Activated naive CD8-positive, alpha-beta T cell treated with anti-CD3 and anti-CD28 coated beads, Interleukin-2, amount 50 U/mL, for 24 hours (primary cell): ENCODE results near the gene NUP153.
A peak's percentile ranks its signal among the peaks of the same experiment; 100 is the strongest.
"Not testable (repeated sequence)": the region's sequence is repeated elsewhere in the genome, so short reads cannot be mapped to it uniquely, and the experiment has no call there.

Experiments used
- ATAC-seq: fragments of 150-1000 bp; cut with Tn5 transposase; one replicate; pipeline ENCODE4 v1.10.0; 2021
- DNase-seq: peaks from one replicate; pipeline ENCODE4 v3.0.0; 2021
- H3K27ac Mint-ChIP-seq: one replicate; pipeline ENCODE4 v1.8.0; 2021; ENCODE audit warnings: mild to moderate bottlenecking, mixed read lengths
- H3K27me3 Mint-ChIP-seq: one replicate; pipeline ENCODE4 v1.8.0; 2021; ENCODE audit warnings: mixed read lengths
- H3K36me3 Mint-ChIP-seq: one replicate; pipeline ENCODE4 v1.8.0; 2021; ENCODE audit warnings: low read depth, mixed read lengths
- H3K4me1 Mint-ChIP-seq: one replicate; pipeline ENCODE4 v1.8.0; 2021; ENCODE audit warnings: mixed read lengths
- H3K4me3 Mint-ChIP-seq: one replicate; pipeline ENCODE4 v1.8.0; 2021; ENCODE audit warnings: mild to moderate bottlenecking, moderate library complexity, mixed read lengths
- H3K9me3 Mint-ChIP-seq: one replicate; pipeline ENCODE4 v1.8.0; 2021; ENCODE audit warnings: mixed read lengths

NUP153 gene

GRCh38 chr6:17706580-17707370 lies at the start of gene NUP153:
Gene NUP153 (minus strand): TSS chr6:17706925. CDS start chr6:17706387, 538 bp downstream.
- ATAC-seq: peak; percentile 67
- peaks cover 51% of the 10 kb centered on the region for H3K36me3 Mint-ChIP-seq
- peak; percentile 99 for DNase-seq
- peak within 1 kb of the TSS; percentile 100 for H3K27ac Mint-ChIP-seq
- H3K4me3 Mint-ChIP-seq: peak within 1 kb of the TSS; percentile 93
- H3K9me3 Mint-ChIP-seq: no peaks in the 10 kb centered on the region
- peaks cover 43% of the 10 kb centered on the region for H3K4me1 Mint-ChIP-seq
- H3K27me3 Mint-ChIP-seq: peaks cover 2% of the 10 kb centered on the region

GRCh38 chr6:17754254-17754653 lies 47.5 kb upstream of the NUP153 start:
- H3K4me3 Mint-ChIP-seq: no peak overlapping the region
- H3K4me1 Mint-ChIP-seq: no peaks in the 10 kb centered on the region
- H3K27me3 Mint-ChIP-seq: no peaks in the 10 kb centered on the region
- ATAC-seq: no peak
- DNase-seq: no peak
- H3K27ac Mint-ChIP-seq: no peak overlapping the region
- H3K36me3 Mint-ChIP-seq: no peaks in the 10 kb centered on the region
- no peaks in the 10 kb centered on the region for H3K9me3 Mint-ChIP-seq

GRCh38 chr6:17745324-17745723 lies 38.6 kb upstream of the NUP153 start:
- H3K27ac Mint-ChIP-seq, H3K36me3 Mint-ChIP-seq, DNase-seq, H3K4me3 Mint-ChIP-seq, H3K27me3 Mint-ChIP-seq, ATAC-seq, H3K4me1 Mint-ChIP-seq, H3K9me3 Mint-ChIP-seq: not testable (repeated sequence)

GRCh38 chr6:17744757-17745308 lies 38.1 kb upstream of the NUP153 start:
- not testable (repeated sequence) for H3K27ac Mint-ChIP-seq, H3K4me1 Mint-ChIP-seq, DNase-seq, ATAC-seq, H3K9me3 Mint-ChIP-seq, H3K27me3 Mint-ChIP-seq, H3K36me3 Mint-ChIP-seq, H3K4me3 Mint-ChIP-seq

- Mint-ChIP-seq H3K4me3 (no peak overlapping the region), H3K4me1 (no peaks in the 10 kb centered on the region), H3K27ac (no peak overlapping the region), H3K27me3 (peaks cover 2% of the 10 kb centered on the region), H3K36me3 (no peaks in the 10 kb centered on the region), H3K9me3 (peaks cover 3% of the 10 kb centered on the region)
- ATAC-seq: no peak
- no peak for DNase-seq
Observed at GRCh38 chr6:17744019-17744756, 37.5 kb upstream of the NUP153 start.

- no peak for ATAC-seq
- H3K4me1 Mint-ChIP-seq: no peaks in the 10 kb centered on the region
- H3K36me3 Mint-ChIP-seq: peaks cover 3% of the 10 kb centered on the region
- no peak overlapping the region for H3K4me3 Mint-ChIP-seq
- no peak for DNase-seq
- H3K27ac Mint-ChIP-seq: no peak overlapping the region
- peaks cover 4% of the 10 kb centered on the region for H3K27me3 Mint-ChIP-seq
- H3K9me3 Mint-ChIP-seq: peaks cover 20% of the 10 kb centered on the region
Observed at GRCh38 chr6:17741507-17741906, 34.8 kb upstream of the NUP153 start.

GRCh38 chr6:17740559-17741220 lies 34.0 kb upstream of the NUP153 start:
- Mint-ChIP-seq H3K4me3 (no peak overlapping the region), H3K27me3 (peaks cover 4% of the 10 kb centered on the region), H3K27ac (no peak overlapping the region), H3K9me3 (peaks cover 20% of the 10 kb centered on the region), H3K36me3 (peaks cover 3% of the 10 kb centered on the region), H3K4me1 (no peaks in the 10 kb centered on the region)
- no peak for ATAC-seq
- DNase-seq: no peak

- Mint-ChIP-seq H3K27ac (no peak overlapping the region), H3K36me3 (peaks cover 3% of the 10 kb centered on the region), H3K4me1 (no peaks in the 10 kb centered on the region), H3K27me3 (peaks cover 4% of the 10 kb centered on the region), H3K4me3 (no peak overlapping the region), H3K9me3 (peaks cover 20% of the 10 kb centered on the region)
- no peak for ATAC-seq
- DNase-seq: no peak
Observed at GRCh38 chr6:17737704-17738252, 31.1 kb upstream of the NUP153 start.

GRCh38 chr6:17735311-17735710 lies 28.6 kb upstream of the NUP153 start:
- H3K36me3 Mint-ChIP-seq, H3K4me3 Mint-ChIP-seq, H3K27me3 Mint-ChIP-seq, H3K27ac Mint-ChIP-seq, ATAC-seq, H3K4me1 Mint-ChIP-seq, DNase-seq: not testable (repeated sequence)
- peaks cover 20% of the 10 kb centered on the region for H3K9me3 Mint-ChIP-seq

GRCh38 chr6:17730078-17730704 lies 23.5 kb upstream of the NUP153 start:
- H3K27me3 Mint-ChIP-seq: no peaks in the 10 kb centered on the region
- ATAC-seq: no peak

GRCh38 chr6:17729223-17730077 lies 22.7 kb upstream of the NUP153 start:
- H3K27ac Mint-ChIP-seq: no peak overlapping the region
- no peaks in the 10 kb centered on the region for H3K4me1 Mint-ChIP-seq
- DNase-seq (no peak), ATAC-seq (no peak)
- H3K4me3 Mint-ChIP-seq: no peak overlapping the region
- no peaks in the 10 kb centered on the region for H3K9me3 Mint-ChIP-seq
- no peaks in the 10 kb centered on the region for H3K27me3 Mint-ChIP-seq
- H3K36me3 Mint-ChIP-seq: no peaks in the 10 kb centered on the region

More at GRCh38 chr6:17730078-17730704, 23.5 kb upstream of the NUP153 start:
- H3K9me3 Mint-ChIP-seq: no peaks in the 10 kb centered on the region
- no peaks in the 10 kb centered on the region for H3K36me3 Mint-ChIP-seq
- H3K4me3 Mint-ChIP-seq: no peak overlapping the region
- H3K4me1 Mint-ChIP-seq: no peaks in the 10 kb centered on the region
- no peak overlapping the region for H3K27ac Mint-ChIP-seq
- DNase-seq: no peak

- H3K4me1 Mint-ChIP-seq: no peaks in the 10 kb centered on the region
- ATAC-seq: no peak
- no peak overlapping the region for H3K4me3 Mint-ChIP-seq
- no peaks in the 10 kb centered on the region for H3K9me3 Mint-ChIP-seq
- no peak overlapping the region for H3K27ac Mint-ChIP-seq
- no peaks in the 10 kb centered on the region for H3K27me3 Mint-ChIP-seq
- DNase-seq: no peak
- no peaks in the 10 kb centered on the region for H3K36me3 Mint-ChIP-seq
Observed at GRCh38 chr6:17728551-17729222, 22.0 kb upstream of the NUP153 start.

GRCh38 chr6:17725083-17725482 lies 18.4 kb upstream of the NUP153 start:
- no peak for ATAC-seq
- H3K4me1 Mint-ChIP-seq: no peaks in the 10 kb centered on the region
- no peaks in the 10 kb centered on the region for H3K36me3 Mint-ChIP-seq
- no peak overlapping the region for H3K27ac Mint-ChIP-seq
- no peak overlapping the region for H3K4me3 Mint-ChIP-seq
- no peaks in the 10 kb centered on the region for H3K27me3 Mint-ChIP-seq
- DNase-seq: no peak
- no peaks in the 10 kb centered on the region for H3K9me3 Mint-ChIP-seq
